Measurements from ENCODE around the gene VAMP7.
"Not testable (repeated sequence)": the region's sequence is repeated elsewhere in the genome, so short reads cannot be mapped to it uniquely, and the experiment has no call there.

The VAMP7 gene

DNA sequence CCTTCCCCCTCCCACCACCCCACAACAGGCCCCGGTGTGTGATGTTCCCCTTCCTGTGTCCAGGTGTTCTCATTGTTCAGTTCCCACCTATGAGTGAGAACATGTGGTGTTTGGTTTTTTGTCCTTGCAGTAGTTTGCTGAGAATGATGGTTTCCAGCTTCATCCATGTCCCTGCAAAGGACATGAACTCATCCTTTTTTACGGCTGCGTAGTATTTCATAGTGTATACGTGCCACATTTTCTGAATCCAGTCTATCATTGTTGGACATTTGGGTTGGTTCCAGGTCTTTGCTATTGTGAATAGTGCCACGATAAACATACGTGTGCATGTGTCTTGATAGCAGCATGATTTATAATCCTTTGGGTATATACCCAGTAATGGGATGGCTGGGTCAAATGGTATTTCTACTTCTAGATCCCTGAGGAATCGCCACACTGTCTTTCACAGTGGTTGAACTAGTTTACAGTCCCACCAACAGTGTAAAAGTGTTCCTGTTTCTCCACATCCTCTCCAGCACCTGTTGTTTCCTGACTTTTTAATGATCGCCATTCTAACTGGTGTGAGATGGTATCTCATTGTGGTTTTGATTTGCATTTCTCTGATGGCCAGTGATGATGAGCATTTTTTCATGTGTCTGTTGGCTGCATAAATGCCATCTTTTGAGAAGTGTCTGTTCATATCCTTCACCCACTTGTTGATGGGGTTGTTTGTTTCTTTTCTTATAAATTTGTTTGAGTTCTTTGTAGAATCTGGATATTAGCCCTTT, 49.9 kb downstream of the VAMP7 start:
- H3K14ac ChIP-seq (ENCODE audit: low read length in 2 of 2); H3K4me2 ChIP-seq (ENCODE audit: low read length, poor library complexity, severe bottlenecking); H3K27me3 ChIP-seq (ENCODE audit: control insufficient read depth in 1 of 2, insufficient read depth in 1 of 2, low read length in 2 of 2); H4K91ac ChIP-seq (ENCODE audit: low read length); H3K27ac ChIP-seq (ENCODE audit: low read length, poor library complexity, severe bottlenecking); H2AFZ ChIP-seq (ENCODE audit: low read depth, low read length); H4K8ac ChIP-seq (ENCODE audit: low read length); H3K23ac ChIP-seq (ENCODE audit: low read length in 2 of 2); H2BK120ac ChIP-seq (ENCODE audit: low read depth, low read length); H3K4ac ChIP-seq (ENCODE audit: low read depth in 1 of 2, low read length in 2 of 2); H3K4me3 ChIP-seq (ENCODE audit: insufficient read depth in 1 of 2, low read depth in 1 of 2, low read length in 2 of 2); H3K18ac ChIP-seq (ENCODE audit: low read depth in 1 of 2, low read length in 2 of 2); H2BK12ac ChIP-seq (ENCODE audit: low read length in 2 of 2); H3K4me1 ChIP-seq (ENCODE audit: control insufficient read depth, insufficient read depth, low read depth, low read length); H2BK15ac ChIP-seq (ENCODE audit: low read depth, poor library complexity, severe bottlenecking); H2AK5ac ChIP-seq (ENCODE audit: low read length, severe bottlenecking); H2BK5ac ChIP-seq (ENCODE audit: low read depth, low read length, poor library complexity, severe bottlenecking); H3K79me1 ChIP-seq (replicated peaks; ENCODE audit: low read length, poor library complexity, severe bottlenecking); DNase-seq; H3K9ac ChIP-seq (ENCODE audit: low read length): not testable (repeated sequence)
- H3K9me3 ChIP-seq (ENCODE audit: control insufficient read depth, low read length): peaks cover 25% of the 10 kb centered on the region
- peaks cover 0 to 28% of the 10 kb centered on the region in 2 experiments for H3K36me3 ChIP-seq (ENCODE audit: control insufficient read depth in 1 of 2, insufficient read depth in 2 of 2, low read depth in 1 of 2, low read length in 2 of 2)
- 98% methylated on average over 3 of the region's 8 CpGs for WGBS

GRCh38 chrX:155938132-155938531, 57.0 kb downstream of the VAMP7 start:
- H4K8ac ChIP-seq (ENCODE audit: low read length): no peak overlapping the region
- H2BK15ac ChIP-seq (ENCODE audit: low read depth, poor library complexity, severe bottlenecking): no peak overlapping the region
- no peak overlapping the region for H2AK5ac ChIP-seq (ENCODE audit: low read length, severe bottlenecking)
- H4K91ac ChIP-seq (ENCODE audit: low read length): no peak overlapping the region
- no peaks in the 10 kb centered on the region for H3K79me1 ChIP-seq (replicated peaks; ENCODE audit: low read length, poor library complexity, severe bottlenecking)
- no peak overlapping the region for H3K27ac ChIP-seq (ENCODE audit: low read length, poor library complexity, severe bottlenecking)
- no peak overlapping the region for H2BK12ac ChIP-seq (ENCODE audit: low read length in 2 of 2)
- no peak overlapping the region for H3K18ac ChIP-seq (ENCODE audit: low read depth in 1 of 2, low read length in 2 of 2)
- H3K9ac ChIP-seq (ENCODE audit: low read length): no peak overlapping the region
- no peak overlapping the region for H3K14ac ChIP-seq (ENCODE audit: low read length in 2 of 2)
- no peaks in the 10 kb centered on the region for H3K4me1 ChIP-seq (ENCODE audit: control insufficient read depth, insufficient read depth, low read depth, low read length)
- no peaks in the 10 kb centered on the region for H3K27me3 ChIP-seq (ENCODE audit: control insufficient read depth in 1 of 2, insufficient read depth in 1 of 2, low read length in 2 of 2)
- H3K4me2 ChIP-seq (ENCODE audit: low read length, poor library complexity, severe bottlenecking): no peak overlapping the region
- no peak overlapping the region for H2BK120ac ChIP-seq (ENCODE audit: low read depth, low read length)
- peaks cover 0 to 25% of the 10 kb centered on the region in 2 experiments for H3K36me3 ChIP-seq (ENCODE audit: control insufficient read depth in 1 of 2, insufficient read depth in 2 of 2, low read depth in 1 of 2, low read length in 2 of 2)
- no peak for DNase-seq
- no peak overlapping the region for H3K4ac ChIP-seq (ENCODE audit: low read depth in 1 of 2, low read length in 2 of 2)
- H3K4me3 ChIP-seq (ENCODE audit: insufficient read depth in 1 of 2, low read depth in 1 of 2, low read length in 2 of 2): no peak overlapping the region
- no peak overlapping the region for H2AFZ ChIP-seq (ENCODE audit: low read depth, low read length)
- H3K23ac ChIP-seq (ENCODE audit: low read length in 2 of 2): no peak overlapping the region
- no peaks in the 10 kb centered on the region for H3K9me3 ChIP-seq (ENCODE audit: control insufficient read depth, low read length)
- no peak overlapping the region for H2BK5ac ChIP-seq (ENCODE audit: low read depth, low read length, poor library complexity, severe bottlenecking)

DNA sequence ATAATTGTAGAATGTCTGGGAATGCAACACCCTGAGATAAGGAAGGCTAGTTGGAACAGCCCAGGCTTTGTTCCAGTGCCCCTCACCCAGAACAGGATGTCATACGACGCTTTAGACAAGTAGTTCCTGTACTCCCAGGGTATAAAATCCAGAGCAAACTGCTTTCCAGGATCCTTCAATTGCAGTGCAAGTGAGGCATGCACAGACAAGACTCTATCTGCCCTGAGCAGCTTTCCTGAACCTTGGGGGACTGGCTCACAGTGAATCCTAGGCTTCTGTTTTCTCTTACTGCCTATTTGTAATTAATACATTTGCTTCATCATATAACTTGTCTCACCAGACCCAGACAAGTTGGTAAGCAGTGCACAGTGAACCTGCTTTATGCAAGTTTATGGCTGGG, 68.0 kb downstream of the VAMP7 start:
- Histone ChIP-seq H3K4me1 (ENCODE audit: control insufficient read depth, insufficient read depth, low read depth, low read length) (no peaks in the 10 kb centered on the region), H3K23ac (ENCODE audit: low read length in 2 of 2) (no peak overlapping the region), H3K4me3 (ENCODE audit: insufficient read depth in 1 of 2, low read depth in 1 of 2, low read length in 2 of 2) (no peak overlapping the region), H4K8ac (ENCODE audit: low read length) (no peak overlapping the region), H3K18ac (ENCODE audit: low read depth in 1 of 2, low read length in 2 of 2) (no peak overlapping the region), H3K14ac (ENCODE audit: low read length in 2 of 2) (no peak overlapping the region), H3K36me3 (ENCODE audit: control insufficient read depth in 1 of 2, insufficient read depth in 2 of 2, low read depth in 1 of 2, low read length in 2 of 2) (peaks cover 0 to 4% of the 10 kb centered on the region in 2 experiments), H3K9ac (ENCODE audit: low read length) (no peak overlapping the region), H2AFZ (ENCODE audit: low read depth, low read length) (no peak overlapping the region), H2BK15ac (ENCODE audit: low read depth, poor library complexity, severe bottlenecking) (no peak overlapping the region), H2AK5ac (ENCODE audit: low read length, severe bottlenecking) (no peak overlapping the region), H3K4ac (ENCODE audit: low read depth in 1 of 2, low read length in 2 of 2) (no peak overlapping the region), H2BK12ac (ENCODE audit: low read length in 2 of 2) (no peak overlapping the region), H2BK120ac (ENCODE audit: low read depth, low read length) (no peak overlapping the region), H3K27me3 (ENCODE audit: control insufficient read depth in 1 of 2, insufficient read depth in 1 of 2, low read length in 2 of 2) (no peaks in the 10 kb centered on the region), H2BK5ac (ENCODE audit: low read depth, low read length, poor library complexity, severe bottlenecking) (no peak overlapping the region), H3K79me1 (replicated peaks; ENCODE audit: low read length, poor library complexity, severe bottlenecking) (no peaks in the 10 kb centered on the region), H3K9me3 (ENCODE audit: control insufficient read depth, low read length) (no peaks in the 10 kb centered on the region), H3K4me2 (ENCODE audit: low read length, poor library complexity, severe bottlenecking) (no peak overlapping the region), H4K91ac (ENCODE audit: low read length) (no peak overlapping the region), H3K27ac (ENCODE audit: low read length, poor library complexity, severe bottlenecking) (no peak overlapping the region)
- WGBS: 59% methylated on average over 2 of the region's 2 CpGs
- no peak for DNase-seq

DNA sequence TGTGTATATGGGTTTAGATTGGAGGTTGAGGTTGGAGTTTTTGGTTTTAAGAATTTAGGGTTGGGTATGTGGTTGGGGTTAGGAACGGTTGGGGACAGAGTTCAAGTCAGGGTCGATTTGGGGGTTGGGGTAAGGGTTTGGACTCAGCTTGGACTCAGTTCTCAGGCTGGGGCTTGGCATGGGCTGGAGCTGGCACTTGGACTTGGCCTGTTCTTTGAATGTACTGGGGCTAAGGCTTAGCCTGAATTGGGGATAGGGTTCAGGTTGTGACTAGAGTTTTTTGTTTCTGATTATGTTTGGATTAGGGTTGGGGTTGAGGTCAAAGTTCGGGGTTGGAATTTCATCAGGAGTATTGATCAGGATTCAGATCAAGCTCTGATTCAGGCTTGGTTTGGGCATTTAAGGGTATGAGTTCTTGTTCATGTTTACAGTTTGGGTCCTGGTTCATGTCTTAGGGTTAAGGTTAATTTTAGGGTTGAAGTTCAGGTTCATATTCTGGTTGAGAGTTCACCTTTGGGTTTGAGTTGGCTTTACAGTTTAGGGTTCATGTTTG, 70.2 kb downstream of the VAMP7 start:
- H3K9me3 ChIP-seq (ENCODE audit: control insufficient read depth, low read length): no peaks in the 10 kb centered on the region

More for the DNA sequence above, 70.2 kb downstream of the VAMP7 start:
- Histone ChIP-seq H3K4me2 (ENCODE audit: low read length, poor library complexity, severe bottlenecking) (no peak overlapping the region), H4K8ac (ENCODE audit: low read length) (no peak overlapping the region), H3K79me1 (replicated peaks; ENCODE audit: low read length, poor library complexity, severe bottlenecking) (no peaks in the 10 kb centered on the region), H2AFZ (ENCODE audit: low read depth, low read length) (no peak overlapping the region), H2BK5ac (ENCODE audit: low read depth, low read length, poor library complexity, severe bottlenecking) (no peak overlapping the region), H3K4ac (ENCODE audit: low read depth in 1 of 2, low read length in 2 of 2) (no peak overlapping the region), H3K9ac (ENCODE audit: low read length) (no peak overlapping the region), H2BK15ac (ENCODE audit: low read depth, poor library complexity, severe bottlenecking) (no peak overlapping the region), H3K27me3 (ENCODE audit: control insufficient read depth in 1 of 2, insufficient read depth in 1 of 2, low read length in 2 of 2) (no peaks in the 10 kb centered on the region), H3K14ac (ENCODE audit: low read length in 2 of 2) (no peak overlapping the region), H2AK5ac (ENCODE audit: low read length, severe bottlenecking) (no peak overlapping the region), H3K36me3 (ENCODE audit: control insufficient read depth in 1 of 2, insufficient read depth in 2 of 2, low read depth in 1 of 2, low read length in 2 of 2) (no peaks in the 10 kb centered on the region), H3K18ac (ENCODE audit: low read depth in 1 of 2, low read length in 2 of 2) (no peak overlapping the region), H3K27ac (ENCODE audit: low read length, poor library complexity, severe bottlenecking) (no peak overlapping the region), H2BK120ac (ENCODE audit: low read depth, low read length) (no peak overlapping the region), H4K91ac (ENCODE audit: low read length) (no peak overlapping the region), H3K4me1 (ENCODE audit: control insufficient read depth, insufficient read depth, low read depth, low read length) (no peaks in the 10 kb centered on the region), H3K23ac (ENCODE audit: low read length in 2 of 2) (no peak overlapping the region), H3K4me3 (ENCODE audit: insufficient read depth in 1 of 2, low read depth in 1 of 2, low read length in 2 of 2) (no peak overlapping the region), H2BK12ac (ENCODE audit: low read length in 2 of 2) (no peak overlapping the region)
- 67% methylated on average over 3 of the region's 3 CpGs for WGBS
- no peak for DNase-seq
